Activated T-helper 1 cell treated with anti-CD3 and anti-CD28 coated beads, Interleukin-12 subunit alpha, Interleukin-12 subunit beta, Interleukin-2, Interleukin-4 antibody, amounts not matched to agents 30 ng/mL and 10 ng/mL and 1 ng/mL, durations not matched to agents 14 hours and 24 hours and 36 hours (primary cell): ENCODE data around the gene TEAD1. TPM values are rescaled to one million over a fixed set of nuclear protein-coding genes. Genes with fewer than 3 reads are reported as not detected.

Source experiments
- DNase-seq: peaks from one replicate; pipeline ENCODE4 v3.0.0; 2021; ENCODE audit warnings: low spot score
- H3K27ac Mint-ChIP-seq: one replicate; pipeline ENCODE4 v1.8.0; 2021; ENCODE audit warnings: mild to moderate bottlenecking, mixed read lengths
- H3K27me3 Mint-ChIP-seq: one replicate; pipeline ENCODE4 v1.8.0; 2022; ENCODE audit warnings: mild to moderate bottlenecking, moderate library complexity, mixed read lengths; ENCODE audit not compliant: insufficient read depth
- H3K36me3 Mint-ChIP-seq: one replicate; pipeline ENCODE4 v1.8.0; 2021; ENCODE audit warnings: low read depth, mixed read lengths
- H3K4me1 Mint-ChIP-seq: one replicate; pipeline ENCODE4 v1.8.0; 2021; ENCODE audit warnings: low read depth, mixed read lengths
- H3K4me3 Mint-ChIP-seq: one replicate; pipeline ENCODE4 v1.8.0; 2021; ENCODE audit warnings: mild to moderate bottlenecking, moderate library complexity, mixed read lengths
- H3K9me3 Mint-ChIP-seq: one replicate; pipeline ENCODE4 v1.8.0; 2021; ENCODE audit warnings: mixed read lengths
- intact Hi-C: fragments of 100-400 bp; cut with micrococcal nuclease; formaldehyde crosslinking; loops from one replicate; pipeline ENCODE4 v1.15.1; 2024
- total RNA-seq: library from RNA; stranded (reverse); gene quantifications from 2 replicates; pipeline ENCODE4 v1.2.3, GENCODE V29; 2022

The TEAD1 gene
- total RNA-seq, 1 donor from 2014 or later: 0.41 TPM

- DNase-seq: no peak
- H3K36me3 Mint-ChIP-seq: no peaks in the 10 kb centered on the region
- no peak overlapping the region for H3K4me3 Mint-ChIP-seq
- H3K4me1 Mint-ChIP-seq: no peaks in the 10 kb centered on the region
- no peak overlapping the region for H3K27ac Mint-ChIP-seq
- no peaks in the 10 kb centered on the region for H3K9me3 Mint-ChIP-seq
- intact Hi-C loops: no loop called here
- H3K27me3 Mint-ChIP-seq: peaks cover 4% of the 10 kb centered on the region
Measured at GRCh38 chr11:12789596-12790215, 115.5 kb downstream of the TEAD1 start.

GRCh38 chr11:12790861-12791616, 116.8 kb downstream of the TEAD1 start:
- H3K4me3 Mint-ChIP-seq: no peak overlapping the region
- intact Hi-C loops: no loop called here
- H3K4me1 Mint-ChIP-seq: no peaks in the 10 kb centered on the region
- DNase-seq: no peak
- no peaks in the 10 kb centered on the region for H3K36me3 Mint-ChIP-seq
- no peaks in the 10 kb centered on the region for H3K9me3 Mint-ChIP-seq
- peaks cover 4% of the 10 kb centered on the region for H3K27me3 Mint-ChIP-seq
- H3K27ac Mint-ChIP-seq: no peak overlapping the region

GRCh38 chr11:12792018-12792417, 117.8 kb downstream of the TEAD1 start:
- Mint-ChIP-seq H3K27ac (no peak overlapping the region), H3K9me3 (no peaks in the 10 kb centered on the region), H3K4me1 (no peaks in the 10 kb centered on the region), H3K36me3 (no peaks in the 10 kb centered on the region), H3K27me3 (peaks cover 5% of the 10 kb centered on the region), H3K4me3 (no peak overlapping the region)
- DNase-seq: no peak
- intact Hi-C loops: no loop called here

- Mint-ChIP-seq H3K9me3 (no peaks in the 10 kb centered on the region), H3K4me3 (no peak overlapping the region), H3K27me3 (peaks cover 8% of the 10 kb centered on the region), H3K4me1 (no peaks in the 10 kb centered on the region), H3K36me3 (no peaks in the 10 kb centered on the region), H3K27ac (no peak overlapping the region)
- no peak for DNase-seq
- intact Hi-C loops: no loop called here
Measured at GRCh38 chr11:12792590-12792989, 118.4 kb downstream of the TEAD1 start.

- Mint-ChIP-seq H3K4me3 (no peak overlapping the region), H3K36me3 (no peaks in the 10 kb centered on the region), H3K4me1 (no peaks in the 10 kb centered on the region), H3K27me3 (peaks cover 8% of the 10 kb centered on the region), H3K9me3 (no peaks in the 10 kb centered on the region), H3K27ac (no peak overlapping the region)
- no peak for DNase-seq
- intact Hi-C loops: no loop called here
Measured at GRCh38 chr11:12793065-12793464, 118.8 kb downstream of the TEAD1 start.

- H3K4me1 Mint-ChIP-seq: no peaks in the 10 kb centered on the region
- H3K27ac Mint-ChIP-seq: no peak overlapping the region
- intact Hi-C loops: no loop called here
- no peaks in the 10 kb centered on the region for H3K36me3 Mint-ChIP-seq
- DNase-seq: no peak
- H3K9me3 Mint-ChIP-seq: no peaks in the 10 kb centered on the region
- H3K27me3 Mint-ChIP-seq: peaks cover 12% of the 10 kb centered on the region
- no peak overlapping the region for H3K4me3 Mint-ChIP-seq
Measured at GRCh38 chr11:12793506-12793905, 119.3 kb downstream of the TEAD1 start.

GRCh38 chr11:12794576-12795230, 120.5 kb downstream of the TEAD1 start:
- Mint-ChIP-seq H3K27ac (no peak overlapping the region), H3K36me3 (no peaks in the 10 kb centered on the region), H3K4me1 (no peaks in the 10 kb centered on the region), H3K9me3 (no peaks in the 10 kb centered on the region), H3K4me3 (no peak overlapping the region), H3K27me3 (peaks cover 13% of the 10 kb centered on the region)
- DNase-seq: no peak
- intact Hi-C loops: no loop called here

- Mint-ChIP-seq H3K4me1 (peaks cover under 1% of the 10 kb centered on the region), H3K27ac (no peak overlapping the region), H3K36me3 (no peaks in the 10 kb centered on the region), H3K9me3 (no peaks in the 10 kb centered on the region), H3K4me3 (no peak overlapping the region), H3K27me3 (peaks cover 31% of the 10 kb centered on the region)
- no peak for DNase-seq
- intact Hi-C loops: no loop called here
Measured at GRCh38 chr11:12797996-12798395, 123.8 kb downstream of the TEAD1 start.

GRCh38 chr11:12798609-12799011, 124.4 kb downstream of the TEAD1 start:
- no peak overlapping the region for H3K27ac Mint-ChIP-seq
- no peaks in the 10 kb centered on the region for H3K36me3 Mint-ChIP-seq
- intact Hi-C loops: no loop called here
- no peak for DNase-seq
- H3K4me3 Mint-ChIP-seq: no peak overlapping the region
- H3K27me3 Mint-ChIP-seq: peaks cover 37% of the 10 kb centered on the region
- peaks cover 5% of the 10 kb centered on the region for H3K4me1 Mint-ChIP-seq
- H3K9me3 Mint-ChIP-seq: no peaks in the 10 kb centered on the region

GRCh38 chr11:12799334-12799835, 125.2 kb downstream of the TEAD1 start:
- Mint-ChIP-seq H3K27ac (no peak overlapping the region), H3K9me3 (no peaks in the 10 kb centered on the region), H3K27me3 (peaks cover 40% of the 10 kb centered on the region), H3K36me3 (no peaks in the 10 kb centered on the region), H3K4me3 (no peak overlapping the region), H3K4me1 (peaks cover 5% of the 10 kb centered on the region)
- no peak for DNase-seq
- intact Hi-C loops: no loop called here

GRCh38 chr11:12800032-12800671, 125.9 kb downstream of the TEAD1 start:
- peaks cover 40% of the 10 kb centered on the region for H3K27me3 Mint-ChIP-seq
- no peak overlapping the region for H3K27ac Mint-ChIP-seq
- peaks cover 5% of the 10 kb centered on the region for H3K4me1 Mint-ChIP-seq
- no peaks in the 10 kb centered on the region for H3K36me3 Mint-ChIP-seq
- intact Hi-C loops: no loop called here
- no peak for DNase-seq
- no peaks in the 10 kb centered on the region for H3K9me3 Mint-ChIP-seq
- H3K4me3 Mint-ChIP-seq: no peak overlapping the region

GRCh38 chr11:12800871-12801270, 126.7 kb downstream of the TEAD1 start:
- H3K9me3 Mint-ChIP-seq: no peaks in the 10 kb centered on the region
- no peaks in the 10 kb centered on the region for H3K36me3 Mint-ChIP-seq
- peaks cover 40% of the 10 kb centered on the region for H3K27me3 Mint-ChIP-seq
- H3K4me3 Mint-ChIP-seq: no peak overlapping the region
- no peak overlapping the region for H3K27ac Mint-ChIP-seq
- intact Hi-C loops: no loop called here
- peaks cover 5% of the 10 kb centered on the region for H3K4me1 Mint-ChIP-seq
- no peak for DNase-seq

GRCh38 chr11:12801976-12802375, 127.8 kb downstream of the TEAD1 start:
- Mint-ChIP-seq H3K4me1 (peaks cover 5% of the 10 kb centered on the region), H3K36me3 (no peaks in the 10 kb centered on the region), H3K9me3 (no peaks in the 10 kb centered on the region), H3K4me3 (no peak overlapping the region), H3K27me3 (peaks cover 39% of the 10 kb centered on the region), H3K27ac (no peak overlapping the region)
- intact Hi-C loops: no loop called here
- no peak for DNase-seq
